GM21515 (cell line): Measurements from ENCODE around the gene HNRNPLL.

ENCODE experiments used
- ATAC-seq: cut with Tn5 transposase; IDR thresholded peaks from one replicate; pipeline ENCODE4 v1.9.1; 2021; ENCODE audit not compliant: unreplicated experiment

HNRNPLL gene

DNA sequence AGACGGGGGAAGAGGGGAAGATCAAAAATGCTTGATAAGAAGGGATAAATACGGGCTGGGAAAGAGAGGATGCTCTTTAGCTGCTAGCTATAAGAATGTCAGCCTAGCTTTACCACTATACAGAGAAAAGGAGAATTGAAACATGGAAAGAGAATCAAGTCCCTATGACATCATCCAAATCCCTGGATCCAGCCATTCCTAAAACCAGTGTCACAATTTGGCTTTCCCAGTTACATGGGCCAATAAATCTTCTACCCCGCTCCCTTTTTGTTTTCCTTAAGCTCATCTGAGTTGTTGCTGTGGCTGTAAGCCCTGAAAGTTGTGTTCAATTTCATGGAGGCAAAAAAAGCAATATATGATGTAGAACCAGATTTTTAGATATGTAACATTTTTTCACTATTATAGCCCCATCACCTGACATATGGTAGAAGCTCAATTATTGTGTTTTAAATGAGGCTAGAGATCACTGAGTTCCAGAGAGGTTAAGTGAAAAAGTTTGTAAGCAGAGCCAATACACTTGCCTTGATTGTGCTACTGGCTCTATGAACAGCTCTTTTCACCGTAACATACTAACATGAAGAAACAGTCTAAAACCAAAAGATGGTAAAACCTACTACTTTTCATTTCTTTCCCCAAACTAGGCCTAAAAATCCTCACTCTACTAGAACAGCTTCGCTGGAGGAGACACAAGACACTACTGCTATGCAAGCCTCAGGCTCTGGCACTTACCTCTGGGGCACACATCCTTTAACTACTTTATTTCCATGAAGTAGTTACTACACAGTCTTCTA is 4.3 kb downstream of the HNRNPLL start:
- no peak for ATAC-seq

DNA sequence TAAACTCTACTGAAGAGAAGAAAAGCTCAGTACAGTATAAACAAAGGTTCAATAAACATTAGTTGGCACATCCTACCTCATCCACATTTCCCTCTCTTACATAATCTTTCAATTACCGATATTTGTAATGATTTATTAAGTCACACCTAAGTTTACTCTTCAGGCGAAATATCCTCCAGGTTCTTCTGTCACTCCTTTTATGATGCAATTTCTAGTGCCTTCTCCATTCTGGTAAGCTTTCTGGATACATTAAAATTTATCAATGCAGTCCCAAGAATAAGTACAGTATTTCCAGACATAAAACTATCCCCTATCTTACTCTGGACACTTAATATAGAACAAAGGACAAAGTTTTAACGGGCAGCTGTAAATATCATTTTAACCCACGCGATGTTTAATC is 5.6 kb downstream of the HNRNPLL start:
- no peak for ATAC-seq

DNA sequence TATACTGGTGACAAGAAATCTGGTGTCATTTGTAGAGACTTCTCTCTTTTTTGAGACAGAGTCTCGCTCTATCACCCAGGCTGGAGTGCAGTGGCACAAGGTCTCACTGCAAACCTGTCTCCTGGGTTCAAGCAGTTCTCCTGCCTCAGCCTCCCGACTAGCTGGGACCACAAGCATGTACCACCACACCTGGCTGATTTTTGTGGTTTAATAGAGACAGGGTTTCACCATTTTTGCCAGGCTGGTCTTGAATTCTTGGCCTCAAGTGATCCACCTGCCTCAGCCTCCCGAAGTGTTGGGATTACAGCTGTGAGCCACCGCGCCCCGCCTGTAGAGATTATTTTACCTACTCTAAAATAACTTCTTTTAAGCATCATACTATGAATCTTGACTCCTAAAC is 6.5 kb downstream of the HNRNPLL start:
- no peak for ATAC-seq

DNA sequence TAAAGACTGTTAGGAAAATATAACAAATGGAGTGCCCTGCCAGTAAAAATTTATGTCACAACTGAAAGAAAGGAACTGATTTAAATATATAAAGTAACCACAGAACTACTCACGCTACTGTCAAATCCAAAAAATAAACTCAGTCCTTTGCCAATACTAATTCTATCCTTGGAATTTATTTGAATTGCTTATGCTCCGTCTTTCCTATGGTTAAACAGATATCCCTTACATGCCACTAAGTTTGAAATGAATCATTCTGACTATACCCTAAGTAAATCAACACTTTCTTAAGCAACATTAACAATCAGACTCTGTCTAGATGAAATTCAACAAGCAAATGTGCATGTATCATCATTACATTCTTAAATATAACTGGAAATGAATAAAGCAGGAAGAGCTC is 9.8 kb downstream of the HNRNPLL start:
- ATAC-seq = no peak

DNA sequence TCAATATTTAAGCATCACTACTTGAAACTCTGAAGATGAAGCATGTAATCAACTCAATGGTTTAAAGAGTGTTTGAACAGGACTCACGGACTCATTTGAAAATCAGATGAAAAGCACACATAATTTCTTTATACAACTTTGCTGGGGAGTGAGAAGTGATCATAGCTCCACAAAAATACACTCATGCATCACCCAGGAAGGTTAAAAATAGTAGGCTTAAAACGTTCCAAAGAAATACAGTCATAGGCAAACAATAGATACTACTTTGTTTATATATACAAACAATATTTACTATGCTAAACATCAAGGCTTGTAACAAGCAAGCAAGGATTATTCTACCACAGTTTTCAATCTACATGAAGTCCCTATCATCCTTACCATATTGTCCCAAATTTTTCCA is 11.6 kb downstream of the HNRNPLL start:
- no peak for ATAC-seq

DNA sequence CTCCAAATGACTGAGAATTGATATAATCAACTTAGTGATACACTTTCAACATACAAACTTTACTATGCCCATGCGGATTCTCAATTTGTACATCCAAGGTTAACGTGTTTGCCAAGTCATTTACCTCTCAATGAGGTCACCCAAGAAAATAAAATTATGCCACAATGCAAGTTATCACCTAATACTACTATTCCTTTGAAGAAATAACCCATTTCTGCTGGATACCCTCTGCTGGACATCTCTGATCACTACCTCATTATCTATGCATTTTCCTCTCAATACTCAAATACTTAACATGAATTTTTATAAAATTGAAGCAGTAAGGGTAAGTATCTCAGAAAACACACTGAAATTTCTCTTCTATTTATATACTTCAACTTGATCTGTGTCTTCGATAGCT is 12.7 kb downstream of the HNRNPLL start:
- ATAC-seq = no peak

DNA sequence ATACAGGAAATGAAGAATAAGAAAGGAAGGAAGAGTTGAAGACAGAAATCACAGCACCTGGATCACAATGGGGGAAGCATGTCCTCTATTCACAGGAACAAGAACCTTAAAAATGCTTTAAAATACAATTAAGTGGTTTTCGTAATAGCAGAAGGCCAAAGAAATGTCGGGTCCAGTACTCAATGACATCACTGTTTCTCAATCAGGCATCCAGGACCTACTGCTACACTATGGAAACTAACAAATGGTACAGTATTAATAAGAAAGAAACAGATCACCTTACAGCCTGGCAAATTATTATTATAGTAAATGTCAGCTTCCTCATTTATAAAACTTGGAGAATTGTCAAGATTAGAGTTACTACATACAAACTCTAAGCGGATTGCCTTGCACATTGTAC is 15.8 kb downstream of the HNRNPLL start:
- no peak for ATAC-seq

DNA sequence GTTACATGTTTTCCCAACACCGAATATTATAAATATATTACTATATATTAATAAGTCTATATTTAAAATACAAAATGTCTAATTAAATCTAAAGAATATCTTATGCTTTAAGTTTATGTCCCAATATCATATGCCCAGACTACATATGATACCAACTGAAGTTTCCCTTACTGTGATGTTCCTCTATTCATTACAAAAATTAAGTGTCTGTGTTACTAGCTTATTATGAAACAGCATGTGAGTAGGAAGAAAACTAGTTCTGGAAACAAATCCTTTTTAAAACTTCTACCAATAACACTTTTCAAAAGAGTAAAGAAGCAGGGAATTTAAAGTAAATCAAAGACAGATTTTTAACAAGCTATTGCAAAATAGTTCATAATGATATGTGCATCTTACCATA is 17.8 kb downstream of the HNRNPLL start:
- ATAC-seq = no peak

DNA sequence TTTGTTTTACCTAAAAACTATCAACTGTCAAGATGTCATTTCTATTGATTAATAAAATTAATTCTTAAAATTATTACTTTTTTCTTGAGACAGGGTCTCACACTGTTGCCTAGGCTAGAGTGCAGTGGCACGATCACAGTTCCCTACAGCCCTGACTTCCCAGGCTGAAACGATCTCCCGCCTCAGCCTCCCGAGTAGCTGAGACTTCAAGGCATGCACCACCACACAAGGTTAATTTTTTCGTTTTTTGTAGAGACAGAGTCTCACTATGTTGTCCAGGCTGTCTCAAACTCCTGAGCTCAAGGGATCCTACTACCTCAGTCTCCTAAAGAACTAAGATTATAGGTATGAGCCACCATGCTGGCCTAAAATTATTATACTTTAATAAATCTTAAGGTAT is 18.7 kb downstream of the HNRNPLL start:
- no peak for ATAC-seq

DNA sequence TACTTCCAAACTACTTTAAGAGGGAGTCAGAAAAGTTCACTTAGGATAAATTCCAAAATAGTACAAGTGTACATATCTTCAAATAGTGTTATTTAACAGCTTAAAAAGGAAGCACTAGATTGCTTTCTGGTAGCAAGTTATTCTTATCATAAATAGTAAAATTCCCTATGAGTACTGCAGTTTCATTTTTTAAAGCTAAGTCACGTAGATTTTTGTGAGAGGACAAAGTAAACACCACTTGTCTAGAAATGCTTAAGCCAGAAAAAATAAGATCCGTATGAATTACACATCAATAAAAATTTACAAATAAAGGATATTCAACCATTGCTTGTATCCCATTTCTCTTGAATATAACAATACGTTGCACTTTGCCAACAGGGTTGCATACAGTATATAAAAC is 19.2 kb downstream of the HNRNPLL start:
- ATAC-seq = no peak

DNA sequence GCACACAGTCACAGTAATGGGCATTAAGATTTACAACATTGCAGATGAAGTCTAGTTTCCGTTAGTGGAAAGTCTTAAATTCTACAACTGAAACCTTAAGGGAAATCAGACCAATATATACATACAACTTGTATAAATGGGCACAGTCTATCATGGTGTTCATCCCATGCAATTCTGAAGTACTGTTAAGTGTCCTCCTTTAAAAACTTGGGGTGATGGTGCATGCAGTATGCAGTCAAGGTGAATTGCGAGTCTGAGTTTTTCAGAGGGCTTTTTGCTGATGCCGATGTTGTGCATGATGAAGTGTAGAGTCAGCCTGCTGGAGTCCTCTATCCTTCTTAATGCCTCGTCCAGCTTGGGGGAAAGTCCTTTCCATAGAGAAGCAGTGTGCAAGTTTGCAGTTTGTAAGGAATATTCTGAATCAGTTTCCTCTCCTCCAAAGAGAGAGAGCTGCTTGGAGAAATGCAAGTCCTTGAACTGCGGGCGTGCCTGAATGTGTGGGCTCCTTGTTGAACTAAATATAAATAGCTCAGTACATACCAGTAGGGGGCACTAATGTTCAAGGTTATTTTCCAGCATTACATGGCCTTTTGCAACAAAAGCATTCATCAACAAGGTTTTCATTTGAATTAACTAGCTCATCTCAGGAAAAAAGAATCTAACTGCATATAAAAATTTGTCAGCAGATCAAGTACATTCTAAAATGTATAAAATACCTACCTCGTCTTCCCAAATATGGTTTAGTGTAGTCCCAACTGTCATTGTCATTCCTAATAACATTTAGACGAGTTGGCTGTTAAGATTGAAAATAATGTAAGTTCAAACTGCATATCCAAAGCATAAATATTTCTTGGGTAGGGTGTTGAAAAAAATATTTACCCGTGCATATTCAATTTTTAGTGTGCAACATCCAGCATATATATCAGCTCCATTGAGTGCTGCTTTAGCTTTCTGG is 21.3 kb downstream of the HNRNPLL start:
- peak; percentile 64 for ATAC-seq

DNA sequence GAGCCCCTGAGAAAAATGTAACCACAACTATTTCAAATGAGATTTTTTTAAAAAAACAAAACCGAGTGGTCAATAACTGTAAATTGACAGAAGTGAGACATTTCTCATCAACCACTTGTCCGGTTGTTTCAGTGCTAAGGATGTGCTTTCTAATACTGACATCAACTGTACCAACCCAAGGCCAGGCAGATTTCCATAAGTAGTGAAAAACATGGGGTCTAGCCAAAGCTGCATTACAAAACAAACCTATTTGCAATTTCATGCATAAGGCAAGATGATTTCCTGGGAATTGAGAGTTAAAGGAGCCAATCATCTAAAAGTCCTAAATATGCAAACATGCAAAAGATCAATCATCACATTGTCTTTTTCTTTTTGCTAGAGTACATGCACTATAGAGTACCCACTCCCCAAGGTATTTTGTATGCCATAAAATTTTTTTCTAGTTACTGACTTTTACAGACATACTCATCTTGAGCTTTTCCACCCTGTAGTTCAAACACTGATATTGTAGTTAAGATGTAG is 22.6 kb downstream of the HNRNPLL start:
- no peak for ATAC-seq

DNA sequence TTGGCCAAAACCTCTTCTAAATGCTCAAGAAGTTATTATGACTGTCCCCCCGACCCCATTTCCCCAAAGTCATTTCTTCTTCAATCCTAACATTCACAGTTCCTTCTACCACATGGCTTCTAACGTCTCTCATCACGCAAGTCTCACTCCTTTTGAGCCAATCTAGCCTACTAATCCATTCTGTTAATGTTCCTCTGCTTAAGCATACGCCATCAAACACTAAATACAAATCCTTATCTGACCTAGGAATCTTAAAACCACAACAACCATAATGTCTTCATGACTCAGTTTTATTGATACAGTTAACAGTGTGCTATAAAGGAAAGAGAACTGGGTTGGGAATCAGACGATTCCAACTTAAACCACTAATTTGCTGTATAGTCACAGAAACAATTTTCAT is 23.9 kb downstream of the HNRNPLL start:
- no peak for ATAC-seq

DNA sequence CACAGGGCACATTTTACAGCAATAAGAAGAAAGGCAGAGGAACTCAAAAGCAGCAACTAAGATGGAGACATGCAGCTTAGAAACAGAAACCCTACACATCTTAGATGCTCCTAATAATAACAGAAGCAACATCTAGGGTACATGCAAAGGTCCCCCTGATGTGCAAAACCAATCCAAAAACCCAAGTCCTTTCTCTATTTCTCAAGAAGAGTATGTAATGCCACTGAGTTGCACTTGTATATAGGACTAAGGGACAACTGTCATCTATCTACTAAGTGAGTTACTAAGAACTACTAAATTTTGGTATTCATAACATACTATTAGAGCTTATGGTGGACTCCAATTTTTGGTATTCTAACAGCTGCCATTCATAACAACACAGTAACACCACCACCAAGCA is 28.4 kb downstream of the HNRNPLL start:
- ATAC-seq = no peak

DNA sequence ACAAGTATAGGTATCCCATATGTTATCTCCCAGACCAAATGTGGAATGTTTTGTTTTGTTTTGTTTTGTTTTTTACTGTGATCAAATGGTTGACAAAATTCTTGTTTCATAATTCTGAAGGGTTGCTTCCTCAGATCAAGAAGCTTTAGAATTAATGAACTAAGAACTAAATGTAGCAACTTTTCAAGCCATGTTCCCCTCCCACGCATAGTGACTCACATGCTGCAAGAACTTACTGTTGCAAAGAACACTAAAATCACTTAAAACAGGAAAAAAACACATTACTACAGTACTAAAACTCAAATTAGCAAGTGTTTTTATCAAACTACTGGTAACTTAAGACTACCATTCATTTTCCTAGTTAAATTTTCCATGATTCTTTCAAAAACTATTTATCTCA is 30.6 kb downstream of the HNRNPLL start:
- ATAC-seq = no peak

DNA sequence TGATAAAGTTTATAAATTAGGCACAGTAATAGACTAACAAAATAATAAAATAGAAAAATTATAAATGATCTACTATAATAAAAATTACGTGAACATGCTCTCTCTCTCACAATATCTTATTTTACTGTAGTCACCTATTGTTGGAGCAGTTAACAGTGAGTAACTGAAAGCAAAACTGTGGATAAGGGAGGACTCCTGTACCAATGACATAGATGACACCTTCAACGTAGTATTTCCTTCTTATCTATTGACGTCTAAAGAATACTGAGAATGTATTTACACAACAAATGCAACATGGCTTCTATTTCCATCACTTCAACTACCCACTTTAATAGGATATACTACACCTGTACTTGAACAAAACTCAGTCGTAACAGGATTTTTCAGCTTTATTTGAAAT is 31.5 kb downstream of the HNRNPLL start:
- ATAC-seq = no peak

DNA sequence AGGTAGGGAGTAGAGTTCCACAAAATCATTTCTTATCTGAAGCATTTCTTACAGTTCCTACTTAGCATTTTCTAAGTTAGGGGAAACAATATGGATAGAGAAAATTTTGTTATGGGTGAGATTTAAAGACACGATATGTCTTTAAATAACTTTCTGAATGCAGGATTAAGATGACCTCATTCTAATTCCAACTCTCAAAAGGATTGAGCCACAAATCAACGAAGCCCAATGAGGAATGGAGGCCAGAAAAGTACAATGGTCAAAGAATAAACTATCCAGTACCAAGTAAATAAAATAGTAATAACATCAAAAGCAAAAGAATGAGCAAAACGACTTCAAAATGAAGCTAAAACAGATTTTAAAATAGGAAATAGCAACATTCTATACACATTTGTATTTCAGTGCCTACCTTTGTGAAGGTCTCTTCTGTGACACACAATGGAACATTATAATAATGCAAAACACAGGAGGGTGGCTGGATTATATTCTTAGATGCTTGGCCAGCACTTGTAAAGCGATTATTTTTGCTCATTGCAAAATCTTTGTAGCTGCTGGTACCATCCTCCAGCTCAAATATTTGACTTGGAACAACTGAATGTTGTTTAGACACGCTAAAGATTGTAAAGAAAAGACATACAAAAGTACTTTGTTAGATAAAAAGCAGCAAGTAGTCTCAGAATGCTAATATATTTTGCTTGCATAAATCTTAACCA is 33.8 kb downstream of the HNRNPLL start:
- no peak for ATAC-seq

DNA sequence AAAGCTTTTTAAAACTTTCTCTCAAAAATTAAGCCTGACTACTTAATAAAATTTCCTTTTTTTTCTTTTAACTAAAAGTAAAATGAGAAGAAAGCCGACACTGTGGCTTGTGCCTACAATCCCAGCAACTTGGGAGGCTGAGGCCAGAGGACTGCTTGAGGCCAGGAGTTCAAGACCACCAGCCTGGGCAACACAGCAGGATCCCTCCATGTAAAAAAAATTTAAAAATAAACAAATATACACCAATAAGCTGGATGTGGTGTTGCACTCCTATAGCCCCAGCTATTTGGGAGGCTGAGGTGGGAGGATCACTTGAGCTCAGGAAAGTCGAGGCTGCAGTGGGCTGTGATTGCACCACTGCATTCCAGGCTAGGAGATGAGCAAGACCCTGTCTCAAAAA is 37.4 kb downstream of the HNRNPLL start:
- no peak for ATAC-seq

DNA sequence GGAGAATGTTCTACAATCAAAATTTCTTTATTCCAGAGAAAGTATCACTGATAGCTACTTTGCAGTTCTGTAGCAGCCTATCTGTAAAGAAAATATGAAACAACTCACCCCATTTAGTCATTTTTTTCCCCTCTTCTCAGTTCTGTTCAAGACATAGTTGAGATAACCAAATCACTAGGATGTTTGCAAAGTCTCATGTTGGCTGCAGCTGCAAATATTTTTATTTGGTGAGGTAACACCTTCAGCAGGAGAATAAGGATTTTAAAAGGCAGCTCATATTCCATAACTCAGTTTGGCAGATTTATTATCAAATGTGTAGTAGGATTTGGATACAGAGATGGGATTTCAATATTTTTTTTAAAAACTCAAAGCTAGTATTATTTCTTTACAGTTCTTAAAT is 41.0 kb downstream of the HNRNPLL start:
- ATAC-seq = no peak

DNA sequence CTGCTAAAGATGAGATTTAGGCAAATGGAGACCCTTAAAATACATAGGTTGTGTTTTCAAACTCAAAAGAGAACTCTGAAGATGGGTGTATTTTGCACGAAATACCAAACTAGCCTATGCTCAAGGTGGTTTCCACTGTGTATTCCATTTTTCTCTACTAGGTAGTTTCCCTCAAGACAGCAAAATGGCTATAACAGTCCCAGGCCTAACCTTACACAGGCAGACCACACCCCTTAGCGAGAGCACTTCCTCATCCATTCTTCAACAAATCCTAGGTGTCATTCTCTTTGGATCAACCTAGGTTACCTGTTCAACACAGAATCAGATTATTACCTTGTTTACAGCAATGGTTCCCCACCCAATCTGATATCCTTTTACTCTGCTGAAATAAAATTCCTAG is 42.6 kb downstream of the HNRNPLL start:
- no peak for ATAC-seq

DNA sequence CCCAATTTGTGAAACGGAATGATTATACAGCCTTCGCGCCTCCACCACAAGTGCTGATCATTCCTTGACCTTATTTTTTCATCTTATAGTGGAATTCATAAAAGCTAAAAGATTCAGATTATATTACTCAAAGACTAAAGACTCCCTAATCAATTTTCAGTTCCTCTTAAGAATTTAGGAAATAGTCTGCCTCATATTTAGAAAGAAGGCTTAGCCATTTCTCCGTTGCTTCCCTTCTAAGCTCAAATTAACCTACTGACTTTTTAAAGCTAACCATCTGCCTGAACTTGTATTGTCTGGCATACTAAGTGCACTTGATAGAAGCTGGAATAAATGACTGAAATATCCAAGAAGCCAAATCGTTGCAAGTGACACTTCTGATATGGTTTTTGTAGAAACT is 44.7 kb downstream of the HNRNPLL start:
- no peak for ATAC-seq
